ENCODE data around the gene WNT3A.
"Not testable (repeated sequence)": the region's sequence is repeated elsewhere in the genome, so short reads cannot be mapped to it uniquely, and the experiment has no call there.

The WNT3A gene

DNA sequence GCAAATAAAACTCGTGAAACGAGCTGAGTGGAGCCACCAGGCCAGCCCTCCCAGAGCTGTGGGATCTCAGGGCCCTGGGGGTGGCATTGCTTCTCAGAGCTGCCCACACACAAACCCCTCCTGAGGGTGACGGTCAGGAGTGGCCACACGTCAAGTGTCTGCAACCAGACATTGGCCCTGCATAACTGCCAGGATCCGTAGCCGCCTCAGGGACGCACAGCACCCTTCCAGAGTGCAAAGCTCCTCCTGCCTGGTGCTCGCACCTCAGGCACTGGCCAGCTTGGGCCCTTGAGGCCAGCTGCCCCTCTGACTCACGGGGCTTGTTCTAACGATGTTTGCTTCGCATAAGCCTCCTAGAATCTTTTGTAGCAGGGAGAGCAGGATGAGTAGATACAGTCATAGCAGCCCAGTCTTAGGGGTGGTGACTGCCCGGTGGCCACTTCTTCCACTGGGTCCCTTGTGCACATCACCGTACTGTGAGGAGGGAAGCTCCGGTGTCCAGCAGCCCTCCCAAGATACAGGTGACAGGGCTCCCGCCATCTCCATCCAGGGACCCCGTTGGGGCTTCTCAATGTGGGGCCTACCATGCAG, 5.0 kb downstream of the WNT3A start:
- DNase-seq, result no peak

DNA sequence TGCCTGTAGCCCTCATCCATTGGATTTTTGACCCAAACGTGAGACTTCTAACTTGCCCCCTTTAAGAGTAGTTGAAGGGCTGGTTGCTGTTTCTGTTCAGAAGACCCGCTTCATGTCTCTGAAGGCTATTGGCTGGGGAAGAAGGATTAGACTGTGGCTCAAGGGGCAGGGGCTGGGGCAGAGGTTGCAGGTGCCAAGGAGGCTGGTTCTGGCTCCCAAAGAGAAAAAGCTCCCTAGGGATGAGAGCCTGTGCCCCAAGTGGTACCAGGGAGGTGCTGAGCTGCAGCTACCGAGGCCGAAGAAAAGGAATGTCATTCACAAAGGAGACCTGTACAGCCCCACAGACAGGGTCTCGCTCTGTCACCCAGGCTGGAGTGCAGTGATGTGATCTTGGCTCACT, 5.8 kb downstream of the WNT3A start:
- DNase-seq, result no peak

DNA sequence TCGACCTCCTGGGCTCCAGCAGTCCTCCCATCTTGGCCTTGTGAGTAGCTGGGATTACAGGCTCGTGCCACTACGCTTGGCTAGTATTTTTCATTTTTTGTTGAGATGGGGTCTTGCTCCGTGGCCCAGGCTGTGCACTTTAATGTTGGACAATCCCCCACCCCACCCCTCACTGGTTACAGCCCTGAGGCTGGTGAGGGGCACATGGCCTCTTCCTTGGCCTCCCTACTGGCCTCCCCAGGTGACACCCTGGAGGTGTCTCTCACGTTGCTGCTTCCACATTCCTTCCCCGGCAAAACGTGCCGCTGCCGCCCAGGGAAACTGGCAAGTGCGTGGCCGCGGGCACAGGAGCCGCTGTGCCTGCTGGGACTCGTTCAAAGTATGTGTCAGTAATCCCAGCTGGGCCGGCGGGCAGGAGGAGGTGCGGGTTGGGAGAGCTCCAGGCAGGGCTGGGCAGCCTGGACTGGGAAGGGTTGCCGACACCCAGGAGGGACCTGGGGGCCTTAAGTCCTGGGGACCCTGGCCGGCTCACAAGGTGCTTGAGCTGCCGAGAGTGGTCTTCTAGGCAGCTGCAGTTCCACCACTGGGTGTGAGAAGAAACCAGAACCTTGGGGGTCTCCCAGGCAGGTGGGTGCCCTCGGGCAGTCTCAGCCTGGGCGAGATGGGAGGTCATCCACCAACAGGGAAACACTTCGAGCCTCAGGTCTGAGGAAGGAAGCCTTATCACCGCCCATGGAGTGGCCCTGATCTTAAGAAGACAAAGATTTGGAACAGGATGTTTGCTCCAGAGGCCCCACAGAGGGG, 6.5 kb downstream of the WNT3A start:
- no peak for DNase-seq

DNA sequence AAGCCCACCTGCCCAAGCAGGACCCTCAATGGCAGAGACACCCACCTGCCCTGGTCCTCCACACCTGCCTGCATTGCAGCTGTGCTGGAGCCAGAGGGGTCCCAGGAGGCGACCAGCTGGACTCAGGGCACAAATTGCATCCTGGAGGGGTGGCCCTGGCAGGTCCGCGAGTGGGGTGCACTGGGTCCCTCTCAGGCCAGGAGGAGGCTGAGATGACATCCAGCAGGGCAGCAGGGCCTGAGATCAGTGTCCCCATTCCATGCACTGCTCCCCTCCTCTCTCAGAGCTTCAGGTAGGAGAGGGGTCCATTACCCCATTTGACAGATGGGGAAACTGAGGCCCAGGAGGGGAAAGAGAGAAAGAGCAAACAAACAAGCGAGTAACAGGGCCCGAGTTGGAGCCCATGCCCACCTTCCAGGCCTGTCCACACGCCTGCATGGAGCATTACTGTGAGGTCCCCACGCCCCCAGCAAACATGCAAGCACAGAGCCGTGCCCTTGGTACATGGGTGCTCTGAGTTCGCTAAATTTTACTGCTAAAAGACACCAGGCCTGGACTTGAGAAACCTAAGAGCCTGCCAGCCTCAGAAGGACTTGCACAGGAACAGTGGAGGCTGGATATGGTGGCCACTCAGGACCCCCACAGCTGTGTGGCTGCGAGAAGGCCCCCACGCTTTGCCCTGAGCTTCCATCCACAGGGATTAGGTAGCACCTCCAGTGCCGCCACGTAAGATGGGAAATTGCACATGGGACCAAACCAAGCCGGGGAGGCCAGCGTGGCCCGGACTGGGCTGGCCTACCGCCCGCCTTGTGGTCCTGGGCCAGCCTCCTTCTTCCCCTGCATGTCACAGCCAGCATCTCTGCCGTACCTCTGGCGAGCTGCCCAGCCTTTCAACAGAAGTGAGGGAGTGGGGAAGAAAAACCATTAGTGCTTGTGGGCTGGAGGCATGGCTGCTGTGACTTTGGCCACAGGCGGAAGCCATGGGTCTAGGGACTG, 7.4 kb downstream of the WNT3A start:
- no peak for DNase-seq

DNA sequence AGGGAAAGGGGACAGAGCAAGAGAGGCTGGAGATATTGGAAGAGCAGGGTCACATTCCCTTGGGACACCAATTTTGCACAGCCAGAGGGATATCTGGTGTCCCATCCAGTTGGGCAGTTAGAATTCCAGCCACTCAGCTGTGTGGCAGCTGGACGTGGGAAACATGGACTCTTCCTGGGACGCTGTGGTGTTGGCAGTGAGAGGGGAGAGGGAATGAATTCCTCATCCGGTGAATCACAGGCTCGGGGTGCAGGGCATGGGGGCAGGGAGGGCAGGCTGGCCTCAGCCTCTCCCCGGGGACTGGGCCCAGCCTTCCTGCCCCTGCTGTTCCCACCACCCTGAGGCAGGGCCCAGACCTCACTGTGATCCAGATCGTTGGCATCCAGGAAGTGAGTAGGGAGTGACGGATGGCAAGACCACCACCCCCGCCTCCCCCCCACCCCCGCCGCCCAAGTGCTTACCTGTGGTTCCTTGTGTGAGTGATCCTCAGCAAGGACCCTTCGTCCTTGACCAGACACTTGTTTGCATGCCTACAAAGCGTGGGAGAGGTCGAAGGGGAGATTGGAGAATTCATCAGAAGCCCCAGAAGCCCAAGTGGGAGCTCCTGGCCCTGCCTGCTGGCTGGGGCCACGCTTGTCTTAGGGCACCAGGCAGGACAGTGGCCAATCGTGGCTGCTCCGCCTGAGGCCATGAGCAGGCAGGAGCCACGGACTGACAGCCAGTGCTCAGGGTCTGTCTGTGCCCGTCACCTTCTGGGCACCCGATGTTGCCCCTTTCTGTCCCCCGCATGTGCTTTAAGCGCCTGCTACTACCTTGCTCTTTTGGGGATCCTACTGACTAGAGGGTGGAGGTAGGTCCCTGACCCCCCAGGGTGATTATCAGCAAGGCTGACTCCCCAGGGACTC, 8.7 kb downstream of the WNT3A start:
- DNase-seq, result no peak

DNA sequence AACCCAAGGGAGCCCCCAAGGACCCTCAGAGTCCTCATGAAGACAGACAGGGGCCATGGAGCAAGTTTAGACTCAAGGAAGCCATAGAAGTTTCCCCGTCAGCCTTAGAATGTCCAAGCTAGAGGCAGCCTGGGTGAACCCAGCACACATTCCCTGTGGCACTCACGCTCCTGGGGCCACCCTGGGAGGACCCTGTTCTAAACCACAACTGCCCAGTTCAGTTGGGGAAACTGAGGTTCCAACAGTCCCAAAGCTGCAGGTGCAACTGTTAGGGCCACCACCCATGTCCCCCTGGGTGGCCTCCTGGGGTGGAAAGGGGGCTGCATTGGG, 9.3 kb downstream of the WNT3A start:
- no peak for DNase-seq

DNA sequence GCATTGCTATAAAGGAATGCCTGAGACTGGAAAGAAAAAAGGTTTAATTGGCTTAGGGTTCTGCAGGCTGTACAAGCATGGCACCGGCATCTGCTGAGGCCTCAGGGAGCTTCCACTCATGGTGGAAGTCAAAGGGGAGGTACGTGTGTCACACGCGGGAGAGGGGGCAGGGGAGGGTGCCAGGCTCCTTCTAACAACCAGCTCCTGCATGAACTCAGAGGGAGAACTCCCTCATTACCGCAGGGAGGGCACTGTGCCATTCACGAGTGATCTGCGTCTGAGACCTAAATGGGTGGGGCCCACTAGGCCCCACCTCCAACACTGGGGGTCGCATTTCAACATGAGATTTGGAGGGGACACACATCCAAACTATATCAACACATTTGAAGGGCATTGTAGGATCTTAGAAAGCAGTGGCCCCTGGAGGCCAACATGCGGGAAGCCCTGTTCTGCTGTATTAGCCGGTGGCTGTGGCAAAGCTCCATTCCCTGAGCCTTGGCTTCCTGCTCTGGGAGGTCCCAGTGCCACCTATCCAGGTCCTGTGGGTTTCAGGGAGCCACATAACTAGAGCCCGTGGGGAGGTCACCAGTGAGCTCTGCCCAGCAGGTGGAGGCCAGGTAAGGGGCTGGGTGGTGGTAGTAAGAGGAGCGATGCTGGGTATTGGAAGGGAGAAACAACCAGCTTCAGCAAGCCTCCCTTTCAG, 10.0 kb downstream of the WNT3A start:
- no peak for DNase-seq

DNA sequence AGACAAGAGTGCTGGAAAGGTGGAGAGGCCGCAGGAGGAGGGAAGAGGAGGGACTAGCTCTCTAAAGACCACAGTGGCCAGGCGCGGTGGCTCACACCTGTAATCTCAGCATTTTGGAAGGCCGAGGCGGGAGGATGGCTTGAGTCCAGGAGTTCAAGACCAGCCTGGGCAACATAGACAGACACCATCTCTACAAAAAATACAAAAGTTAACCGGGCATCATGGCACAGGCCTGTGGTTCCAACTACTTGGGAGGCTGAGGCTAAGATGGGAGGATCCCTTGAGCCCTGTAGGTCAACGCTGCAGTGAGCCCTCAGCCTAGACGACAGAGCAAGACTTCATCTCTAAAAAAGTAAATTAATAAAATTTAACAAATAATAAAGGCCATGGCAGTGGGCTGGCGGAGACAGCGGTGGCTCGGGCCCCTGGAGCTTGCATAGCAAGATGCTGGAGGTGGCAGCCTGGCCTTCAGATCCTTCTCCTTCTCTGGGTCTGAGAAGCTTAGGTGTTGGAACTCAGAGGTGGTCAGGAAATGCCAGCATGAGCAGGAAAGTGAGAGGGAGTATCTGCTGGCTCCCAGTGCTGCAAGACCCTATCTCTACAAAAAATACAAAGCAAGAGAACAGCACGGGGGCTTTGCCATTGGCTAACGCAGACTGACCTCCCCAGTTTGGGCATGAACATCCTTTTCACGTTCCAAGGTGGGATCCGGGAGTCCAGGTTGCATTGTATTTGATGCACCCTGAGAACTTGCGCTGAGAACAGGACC, 10.7 kb downstream of the WNT3A start:
- DNase-seq, result no peak

DNA sequence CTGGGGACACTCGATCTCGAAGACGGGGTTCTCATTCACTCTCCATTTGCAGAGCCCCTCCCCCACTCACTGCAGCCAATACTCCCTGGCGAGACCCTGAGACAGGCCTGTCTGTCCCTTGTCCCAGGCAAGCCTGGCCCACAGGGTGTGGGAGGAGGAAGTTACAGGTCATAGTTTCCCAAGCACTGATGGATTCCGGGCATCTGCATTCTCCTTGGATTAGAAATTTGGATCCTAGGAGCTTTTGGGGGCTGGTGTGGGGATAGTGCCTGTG, 11.3 kb downstream of the WNT3A start:
- DNase-seq, result no peak

DNA sequence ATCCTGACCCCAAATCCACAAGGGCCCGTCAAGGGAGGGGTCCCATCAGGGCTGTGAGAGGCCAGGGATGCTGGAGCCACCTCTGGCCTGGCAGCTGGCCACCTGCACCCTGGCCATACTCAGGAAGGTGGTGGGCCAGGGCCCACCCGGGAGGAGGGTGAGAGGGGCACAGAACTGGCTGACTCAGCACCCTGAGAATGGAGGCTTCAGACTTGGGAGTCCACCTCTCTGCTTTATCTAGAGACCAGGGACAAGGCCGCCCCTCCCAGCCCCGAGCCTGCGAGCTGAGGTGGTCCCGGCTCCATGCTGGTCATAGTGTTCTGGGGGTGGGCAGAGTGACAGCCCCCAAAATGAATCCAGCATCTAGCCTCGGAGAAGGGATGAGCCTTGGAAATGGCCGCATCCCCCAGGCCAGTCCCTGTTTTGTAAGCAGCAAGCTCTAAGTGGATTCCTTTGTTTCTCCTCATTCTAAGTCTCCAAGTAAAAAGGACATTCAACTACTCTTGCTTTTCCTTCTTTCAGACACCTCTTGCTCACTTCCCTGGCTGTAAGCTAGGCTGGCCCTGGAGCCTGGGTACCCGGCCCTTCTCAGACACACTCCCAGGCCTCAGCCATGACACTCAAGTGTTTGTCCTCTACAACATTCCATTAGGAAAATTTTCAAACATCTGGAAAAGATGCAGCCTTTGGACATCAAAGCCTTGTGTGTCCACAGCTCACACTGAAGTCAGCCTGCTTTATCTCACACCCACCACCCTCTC, 12.3 kb downstream of the WNT3A start:
- no peak for DNase-seq

DNA sequence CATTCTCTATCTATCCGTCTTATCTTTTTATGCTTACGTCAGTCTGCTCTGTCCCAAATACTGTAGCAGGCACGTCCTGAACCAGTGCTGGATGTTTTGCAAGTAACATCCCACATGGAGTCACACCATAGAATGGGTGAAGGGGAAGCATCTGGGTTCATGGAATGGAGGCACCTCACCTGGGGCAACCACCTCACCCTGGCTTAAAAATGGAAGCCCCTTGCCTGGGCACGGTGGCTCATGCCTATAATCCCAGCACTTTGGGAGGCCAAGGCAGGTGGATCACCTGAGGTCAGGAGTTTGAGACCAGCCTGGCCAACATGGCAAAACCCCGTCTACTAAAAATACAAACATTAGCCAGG, 12.9 kb downstream of the WNT3A start:
- not testable (repeated sequence) for DNase-seq

DNA sequence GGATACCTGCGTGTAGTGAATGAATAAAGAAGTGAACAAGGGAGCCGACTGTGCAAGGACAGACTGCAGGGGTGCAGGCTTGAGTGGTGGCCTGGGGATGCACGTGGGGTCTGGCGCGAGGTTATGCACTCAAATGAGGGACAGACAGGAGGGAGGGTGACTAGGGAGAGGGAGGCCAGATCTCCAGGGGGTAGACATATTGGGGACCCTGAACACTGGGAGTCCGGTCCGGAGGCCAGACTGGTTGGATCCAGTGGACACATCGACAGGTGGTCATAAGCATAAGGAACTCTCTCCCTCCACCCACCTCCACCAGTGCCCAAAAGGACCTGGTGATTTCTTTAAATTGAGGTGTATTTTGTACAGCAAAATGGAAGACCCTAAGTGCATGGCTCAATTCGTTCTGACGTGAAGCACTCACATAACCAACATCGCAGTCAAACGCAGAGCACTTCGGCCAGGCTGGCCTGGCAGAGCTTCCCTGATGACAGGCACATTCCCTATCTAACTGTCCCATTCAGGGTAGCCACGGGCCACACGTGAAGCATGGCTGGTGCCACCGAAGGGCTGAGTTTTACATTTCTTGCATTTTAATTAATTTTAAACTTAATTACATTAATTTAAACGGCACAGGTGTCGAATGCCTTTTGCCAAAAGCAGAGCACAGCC, 14.0 kb downstream of the WNT3A start:
- no peak for DNase-seq

DNA sequence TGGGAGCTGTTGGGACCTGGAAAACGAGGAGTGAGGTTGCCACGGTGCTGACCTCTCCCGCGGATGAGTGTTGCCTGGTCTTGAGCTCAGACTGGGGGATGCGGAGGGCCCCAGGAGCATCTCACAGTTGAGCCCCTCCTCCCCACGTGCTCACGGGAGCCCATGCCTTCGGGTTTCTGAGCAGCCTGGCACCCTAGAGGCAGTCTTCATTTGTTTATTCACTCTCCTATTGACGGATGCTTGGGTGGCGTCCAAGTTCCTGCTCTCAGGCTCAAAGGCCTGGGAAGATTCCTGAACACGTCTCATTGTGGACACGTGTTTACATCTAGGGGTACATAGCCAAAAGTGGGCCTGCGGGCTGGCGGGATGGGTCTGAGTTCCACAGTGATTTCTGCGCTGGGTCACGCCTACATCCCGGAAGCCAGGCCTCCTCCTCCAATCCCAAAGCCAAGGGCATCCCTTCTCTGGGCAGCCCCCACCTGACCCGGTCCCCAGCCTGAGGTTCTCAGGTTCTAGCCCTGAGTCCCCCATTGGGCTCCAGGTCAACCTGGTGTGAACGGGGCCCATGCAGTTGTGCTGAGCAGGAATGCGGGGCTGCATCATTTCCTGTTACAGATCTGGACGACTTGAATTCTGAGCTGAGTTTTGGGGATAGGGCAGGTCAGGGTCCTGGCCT, 14.7 kb downstream of the WNT3A start:
- DNase-seq, result no peak

DNA sequence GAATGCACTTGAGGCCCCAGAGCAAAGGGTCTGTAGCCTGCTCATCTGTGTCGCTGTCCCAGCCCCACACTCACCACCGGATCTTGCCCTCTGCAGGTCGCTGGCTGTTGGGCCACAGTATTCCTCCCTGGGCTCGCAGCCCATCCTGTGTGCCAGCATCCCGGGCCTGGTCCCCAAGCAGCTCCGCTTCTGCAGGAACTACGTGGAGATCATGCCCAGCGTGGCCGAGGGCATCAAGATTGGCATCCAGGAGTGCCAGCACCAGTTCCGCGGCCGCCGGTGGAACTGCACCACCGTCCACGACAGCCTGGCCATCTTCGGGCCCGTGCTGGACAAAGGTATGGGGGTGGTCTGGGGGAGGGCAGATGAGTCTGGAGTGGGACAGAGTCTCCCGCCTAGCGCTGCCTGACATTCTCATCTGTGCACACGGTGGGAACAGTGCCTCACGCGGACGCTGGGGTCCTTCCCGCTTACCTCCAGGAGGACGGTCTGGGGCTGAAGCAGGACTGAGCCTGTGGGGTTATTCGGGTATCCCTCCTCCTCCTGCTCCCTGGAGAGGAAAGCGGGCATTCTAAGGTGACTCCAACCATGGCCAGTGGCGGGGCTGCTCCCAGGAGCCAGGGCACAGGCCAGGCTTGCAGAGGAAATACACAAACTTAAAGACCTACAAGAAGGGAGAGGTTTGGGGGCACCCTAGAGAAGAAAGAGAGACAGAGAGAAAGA, 15.9 kb downstream of the WNT3A start:
- DNase-seq, result no peak

DNA sequence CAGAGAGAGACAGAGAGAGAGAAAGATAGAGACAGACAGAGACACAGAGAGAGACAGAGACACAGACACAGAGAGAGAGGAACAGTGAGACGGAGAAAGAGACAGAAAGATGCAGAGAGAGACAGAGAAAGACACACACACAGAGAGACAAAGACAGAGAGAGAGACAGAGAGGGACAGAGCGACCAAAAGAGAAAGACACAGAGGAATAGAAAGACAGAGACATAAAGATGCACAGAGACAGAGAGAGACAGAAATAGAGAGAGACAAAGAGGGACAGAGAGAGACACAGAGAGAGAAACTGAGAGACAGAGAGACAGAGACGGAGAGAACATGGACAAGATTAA, 16.5 kb downstream of the WNT3A start:
- DNase-seq, result no peak

DNA sequence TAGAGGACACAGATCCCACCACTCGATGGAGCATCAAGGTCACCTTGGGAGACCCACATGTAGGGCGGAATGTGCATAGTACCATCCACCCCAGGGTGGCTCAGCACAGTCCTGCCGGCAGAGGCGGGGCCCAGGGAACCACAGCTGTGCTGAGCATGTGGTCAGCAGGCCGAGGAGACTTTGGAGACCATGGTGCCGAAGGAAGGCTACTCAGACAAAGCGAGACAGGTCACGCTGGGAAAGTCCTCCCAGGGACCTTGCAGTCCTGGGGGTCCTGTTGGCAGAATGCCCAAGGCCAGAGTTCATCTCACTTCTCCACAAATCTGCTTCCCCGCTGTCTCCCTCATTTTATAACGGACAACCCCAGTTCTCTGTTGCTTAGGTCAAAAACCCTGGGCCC, 22.5 kb downstream of the WNT3A start:
- no peak for DNase-seq

DNA sequence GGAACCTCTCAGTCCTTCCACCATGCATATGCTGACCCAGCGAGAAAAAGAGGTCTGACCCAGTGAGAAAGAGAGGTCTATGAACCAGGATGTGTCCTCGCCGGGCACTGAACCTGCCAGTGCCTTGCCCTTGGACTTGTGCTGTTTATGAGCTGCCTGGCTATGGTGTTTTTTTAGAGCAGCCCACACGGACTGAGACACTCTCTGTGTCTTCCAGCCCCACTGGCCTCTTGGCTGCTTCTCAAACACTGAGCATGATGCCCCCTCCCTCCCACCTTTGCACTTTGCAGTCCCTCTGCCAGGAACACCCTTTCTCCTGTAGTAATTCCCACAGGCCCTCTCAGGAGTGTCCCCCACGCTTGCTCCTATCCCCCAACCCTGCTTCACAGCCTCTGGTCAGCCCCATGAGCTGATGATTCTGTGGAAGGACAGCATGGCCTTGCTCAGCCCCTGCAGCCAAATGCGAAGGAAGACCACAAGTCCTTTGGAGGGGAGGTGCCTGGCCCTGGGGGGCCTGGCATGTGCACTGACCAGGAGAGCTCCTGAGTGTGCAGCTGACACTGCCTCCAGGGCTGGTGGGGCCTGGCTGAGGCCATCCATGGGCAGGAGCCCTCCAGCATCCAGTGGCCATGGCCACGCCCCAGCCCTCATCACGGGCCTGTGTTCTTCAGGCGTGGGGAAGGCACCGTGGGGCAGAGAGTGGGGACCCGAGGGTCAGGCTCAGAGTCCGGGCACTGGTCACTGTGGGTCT, 23.8 kb downstream of the WNT3A start:
- DNase-seq, result no peak

All from activated gamma-delta T cell (primary cell).